Left renal cortex interstitium (tissue), 4 donors: ENCODE data around the gene ALK. TPM values are rescaled to one million over a fixed set of nuclear protein-coding genes. Genes with fewer than 3 reads are reported as not detected.

Experiments used
- DNase-seq, 4 donors: peaks; one replicate each; pipeline ENCODE4 v3.0.0-alpha.2; 2013; ENCODE audit warnings: low read depth in 4 of 4, low spot score in 2 of 4, missing footprints in 1 of 4
- polyA plus RNA-seq, 4 donors: library from polyadenylated mRNA; unstranded; fragments of 120-200 nt; gene quantifications; one replicate each; pipeline ENCODE4 v1.2.1, GENCODE V29; 2013; ENCODE audit not compliant: insufficient read length in 4 of 4

Gene ALK
- polyA plus RNA-seq, 4 donors, result 0.24 to 0.68 (median 0.31) TPM

- DNase-seq, result peak in 1 of 4 donors; percentile 58
Measured at GRCh38 chr2:29310650-29311348, 610.6 kb downstream of the ALK start.

GRCh38 chr2:29309090-29310029 is 612.0 kb downstream of the ALK start:
- DNase-seq, result peak in 1 of 4 donors; percentile 56

GRCh38 chr2:29308366-29308765 is 613.0 kb downstream of the ALK start:
- DNase-seq, result no peak

- no peak for DNase-seq
Measured at GRCh38 chr2:29307519-29307918, 613.9 kb downstream of the ALK start.

GRCh38 chr2:29305762-29306161 is 615.6 kb downstream of the ALK start:
- DNase-seq, result no peak

- no peak for DNase-seq
Measured at GRCh38 chr2:29304399-29305060, 616.9 kb downstream of the ALK start.

GRCh38 chr2:29296585-29296984 is 624.8 kb downstream of the ALK start:
- DNase-seq, result no peak

GRCh38 chr2:29295845-29296244 is 625.5 kb downstream of the ALK start:
- no peak for DNase-seq

GRCh38 chr2:29293830-29294438 is 627.5 kb downstream of the ALK start:
- peak in 2 of 4 donors; percentile 50 to 68 for DNase-seq

- no peak for DNase-seq
Measured at GRCh38 chr2:29290293-29291047, 630.9 kb downstream of the ALK start.

- no peak for DNase-seq
Measured at GRCh38 chr2:29284671-29285070, 636.7 kb downstream of the ALK start.

- no peak for DNase-seq
Measured at GRCh38 chr2:29281916-29282247, 639.5 kb downstream of the ALK start.

GRCh38 chr2:29281086-29281915 is 640.1 kb downstream of the ALK start:
- DNase-seq, result no peak

GRCh38 chr2:29278966-29279365 is 642.4 kb downstream of the ALK start:
- DNase-seq, result no peak

- no peak for DNase-seq
Measured at GRCh38 chr2:29276151-29276550, 645.2 kb downstream of the ALK start.

- no peak for DNase-seq
Measured at GRCh38 chr2:29275186-29275585, 646.2 kb downstream of the ALK start.

GRCh38 chr2:29273685-29274611 is 647.4 kb downstream of the ALK start:
- no peak for DNase-seq

GRCh38 chr2:29273004-29273684 is 648.2 kb downstream of the ALK start:
- DNase-seq, result no peak
